HG02884 (cell line): ENCODE measurements around the gene SMAD5.
A peak's percentile ranks its signal among the peaks of the same experiment; 100 is the strongest.

ENCODE experiments used
- ATAC-seq: cut with Tn5 transposase; IDR thresholded peaks from one replicate; pipeline ENCODE4 v1.9.1; 2021; ENCODE audit warnings: mild to moderate bottlenecking, moderate library complexity; ENCODE audit not compliant: unreplicated experiment

SMAD5 gene

DNA sequence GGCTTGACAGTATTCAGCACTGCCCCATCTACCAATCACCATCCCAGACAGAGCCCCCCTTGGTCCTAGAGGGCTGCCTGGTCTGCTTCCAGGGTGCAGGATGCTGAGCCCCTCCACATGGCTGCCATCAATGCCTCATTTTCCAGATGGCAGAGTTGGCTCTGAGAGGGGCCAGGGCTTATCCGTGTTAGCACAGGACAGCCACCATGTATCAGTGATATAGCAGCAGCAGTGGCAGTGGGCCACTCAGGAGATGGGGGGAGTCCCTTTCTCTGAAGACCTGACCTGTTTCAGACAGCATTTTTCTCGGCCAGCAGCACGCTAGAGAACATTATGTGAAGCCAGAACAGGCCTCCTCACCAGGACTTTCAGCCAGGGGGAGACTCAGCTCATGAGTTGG, 61.9 kb downstream of the SMAD5 start:
- ATAC-seq = no peak

DNA sequence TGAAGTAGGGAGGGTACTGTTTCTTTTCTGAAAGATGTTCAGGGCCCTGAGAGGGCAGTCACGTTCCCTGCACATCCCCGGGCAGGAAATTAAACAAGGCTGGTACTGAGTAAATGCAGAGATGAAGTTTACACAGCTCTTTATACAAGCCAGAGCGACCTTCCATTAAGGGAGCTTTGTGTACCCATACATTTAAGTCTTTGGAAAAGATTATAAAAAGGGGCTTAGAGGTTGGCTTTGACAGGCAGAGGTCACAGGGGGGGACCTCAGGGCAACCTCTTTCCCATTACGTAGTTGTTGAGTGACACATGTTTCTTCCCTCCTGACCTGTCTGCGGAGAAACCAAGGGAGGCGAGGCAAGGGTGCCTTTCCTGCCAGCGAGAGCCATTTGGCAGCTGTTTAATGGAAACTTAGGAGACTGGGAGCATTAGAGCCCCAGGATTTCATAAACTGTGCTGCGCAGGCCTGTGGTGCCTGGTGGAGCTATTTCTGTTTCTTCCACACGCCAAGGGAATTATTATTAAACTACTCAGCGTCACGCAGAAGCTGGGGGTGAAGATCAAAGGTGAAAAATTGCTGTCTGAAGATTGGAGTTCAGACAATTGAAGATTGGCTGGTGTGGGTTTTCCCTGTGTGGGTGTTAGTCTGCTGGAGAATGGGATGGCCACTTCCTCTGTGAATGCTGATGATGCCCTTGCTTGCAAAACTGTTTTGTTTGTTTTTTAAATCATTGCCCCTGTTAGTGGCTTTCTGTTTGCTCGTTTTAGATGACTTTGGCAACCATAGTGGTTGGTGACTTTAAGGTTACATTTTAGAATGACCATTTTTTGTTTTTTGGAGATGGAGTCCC, 63.6 kb downstream of the SMAD5 start:
- no peak for ATAC-seq

DNA sequence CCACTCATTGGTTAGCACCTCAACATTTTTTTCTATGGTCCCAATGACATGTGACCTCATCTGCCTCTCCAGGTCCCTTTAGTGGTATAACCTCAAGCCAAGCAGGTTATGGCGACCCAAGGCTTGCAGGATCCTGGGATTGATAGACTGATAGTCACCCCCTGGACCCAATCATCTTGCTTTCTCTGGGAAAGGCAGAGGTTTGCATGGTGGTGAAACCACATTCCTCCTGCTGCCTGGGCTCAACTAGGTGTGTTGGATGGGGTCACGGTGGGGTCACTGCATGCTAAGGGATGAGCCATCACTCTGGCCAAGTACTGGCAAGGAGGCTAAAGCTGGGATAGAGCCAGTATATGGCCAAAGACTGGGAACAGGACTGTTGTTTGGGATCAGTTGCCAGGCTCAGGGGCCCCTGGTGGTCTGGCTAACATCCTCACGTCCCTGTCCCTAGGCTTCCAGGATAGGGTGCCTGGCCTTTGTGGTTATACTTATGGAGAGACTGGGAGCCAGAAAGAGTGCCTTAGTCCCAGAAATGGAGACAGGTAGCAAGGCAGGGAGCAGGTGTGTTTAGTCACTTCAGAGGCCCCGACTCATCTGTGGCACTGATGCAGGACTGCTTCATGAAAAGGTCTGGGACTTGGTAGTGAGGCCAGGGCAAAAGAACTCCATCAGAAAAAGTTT, 65.0 kb downstream of the SMAD5 start:
- no peak for ATAC-seq

DNA sequence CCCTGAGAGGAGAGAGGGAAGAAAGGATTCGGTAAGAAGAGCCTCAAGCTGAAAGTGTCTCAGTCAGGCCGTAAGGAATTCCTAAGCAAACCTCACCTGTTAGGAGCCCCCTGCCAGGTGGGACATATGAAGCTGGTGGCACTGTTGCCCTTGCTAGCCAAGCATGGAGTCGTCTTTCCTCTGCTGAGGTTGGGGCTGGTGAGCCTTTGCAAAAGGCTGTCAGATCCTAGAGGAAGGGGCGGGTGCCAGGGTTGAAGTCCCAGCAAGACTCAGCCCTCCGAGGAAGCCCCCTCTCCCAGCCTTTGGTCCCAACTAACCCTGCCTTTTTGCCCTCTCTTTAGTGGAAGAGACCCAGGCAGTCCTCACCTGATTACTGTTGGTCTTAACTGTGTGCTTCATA, 65.8 kb downstream of the SMAD5 start:
- no peak for ATAC-seq

DNA sequence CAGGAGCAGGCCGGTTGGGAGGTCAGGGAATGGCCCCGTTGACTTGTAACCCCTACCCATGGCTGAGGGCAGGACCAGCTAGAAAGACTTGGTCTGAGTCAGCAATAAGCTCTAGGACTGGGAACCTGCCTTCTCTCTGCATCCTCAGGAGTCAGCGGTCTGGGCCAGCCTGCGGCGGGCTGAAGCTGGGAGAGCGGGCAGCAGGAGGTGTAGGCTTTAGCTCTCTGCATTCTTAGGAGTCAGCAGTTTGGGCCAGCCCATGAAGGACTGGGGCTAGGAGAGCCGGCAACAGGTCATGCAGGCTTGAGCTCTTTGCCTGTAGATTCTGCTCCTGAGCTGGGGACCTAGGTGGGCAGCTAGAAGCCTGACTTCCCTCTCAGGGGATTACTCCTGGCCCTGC, 66.8 kb downstream of the SMAD5 start:
- no peak for ATAC-seq

DNA sequence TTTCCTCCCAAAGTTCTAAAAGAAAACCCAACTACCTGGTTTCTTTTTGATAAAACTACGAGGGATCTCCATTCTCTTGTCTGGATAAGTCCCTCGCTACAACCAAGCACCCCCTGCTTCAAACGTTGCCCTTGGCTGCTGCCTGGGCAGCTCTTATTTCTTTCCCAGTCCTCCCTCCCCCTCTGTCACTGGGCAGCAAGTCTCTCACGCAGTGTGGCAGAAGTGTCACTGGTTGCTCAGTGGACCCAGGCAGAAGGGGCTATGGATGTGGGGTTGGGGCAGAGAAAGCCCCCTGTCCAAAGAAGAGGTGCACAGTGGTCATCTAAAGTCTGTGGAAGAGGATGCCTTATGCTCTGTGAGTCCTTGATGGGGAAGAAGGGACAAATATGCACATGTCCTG, 67.5 kb downstream of the SMAD5 start:
- no peak for ATAC-seq

DNA sequence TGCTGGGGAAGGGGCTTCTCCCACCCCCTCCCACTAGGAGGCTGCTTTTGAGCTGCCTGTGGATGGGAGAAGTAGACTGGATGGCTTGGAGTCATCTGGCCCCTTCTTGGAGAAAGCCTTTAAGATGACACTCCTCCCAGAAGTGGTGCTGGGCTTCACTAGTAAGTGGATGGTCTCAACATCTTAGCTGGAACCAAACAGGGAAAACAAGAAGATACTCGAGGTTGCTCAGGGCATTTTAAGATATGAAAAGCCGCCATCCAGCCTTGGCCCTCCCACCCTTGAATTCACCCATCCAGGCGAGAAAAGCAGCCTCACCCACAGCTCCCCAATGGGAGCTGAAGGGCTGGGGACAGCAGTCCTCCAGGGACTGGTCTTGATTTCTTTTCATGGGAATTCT, 68.1 kb downstream of the SMAD5 start:
- ATAC-seq = no peak

DNA sequence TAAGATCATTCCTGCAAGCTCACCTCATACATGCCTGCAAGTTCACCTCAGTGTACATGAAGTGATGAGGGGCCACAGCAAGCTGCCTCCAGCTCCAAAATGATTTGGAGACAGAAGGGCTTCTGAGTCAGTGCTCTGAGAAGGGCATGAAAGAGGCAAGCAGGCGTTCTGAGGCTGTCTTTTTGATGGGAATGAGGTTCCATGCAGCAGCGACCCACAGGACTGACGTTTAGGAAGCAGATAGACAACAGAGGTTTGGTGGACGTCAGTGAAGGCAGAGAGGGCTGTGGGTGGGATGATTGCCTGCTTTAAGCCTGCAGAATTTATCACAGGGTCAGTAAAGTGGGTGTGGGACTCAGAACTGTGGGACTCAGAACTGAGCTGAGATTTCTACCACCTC, 69.2 kb downstream of the SMAD5 start:
- no peak for ATAC-seq

DNA sequence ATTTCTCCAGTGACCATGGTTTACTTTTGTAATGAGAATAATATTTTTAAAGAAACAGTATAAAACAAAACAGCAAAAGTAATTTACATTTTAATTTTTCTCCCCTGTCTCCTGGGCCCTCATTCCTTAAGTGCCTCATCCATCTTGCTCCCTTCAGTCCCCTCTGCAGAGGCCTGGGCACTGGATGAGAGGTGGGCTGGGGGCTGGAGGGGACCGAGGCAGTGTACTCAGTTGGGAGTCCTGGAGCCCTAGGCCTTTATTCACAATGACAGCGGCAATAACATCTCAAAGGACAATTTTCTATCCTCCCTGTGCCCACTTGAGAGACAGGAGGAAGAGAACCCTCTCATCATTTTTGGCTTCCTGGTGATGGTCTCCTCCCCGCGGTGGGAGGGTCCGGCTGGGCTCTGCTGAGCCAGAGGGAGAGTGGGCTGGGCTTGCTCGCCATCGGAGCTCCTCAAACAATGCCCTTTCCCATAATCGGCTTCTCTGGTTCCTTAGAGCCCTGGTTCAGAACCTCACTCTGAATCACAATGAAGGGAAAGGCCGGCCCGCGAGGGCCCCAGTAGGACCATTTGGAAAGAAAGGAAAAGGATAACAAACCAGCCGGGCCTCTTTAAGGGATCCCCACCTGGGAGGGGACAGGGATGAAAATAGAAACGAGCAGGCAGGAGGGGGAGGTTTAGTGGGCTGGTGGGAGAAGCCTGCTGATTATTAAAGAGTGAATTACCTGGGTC, 70.0 kb downstream of the SMAD5 start:
- ATAC-seq = no peak

DNA sequence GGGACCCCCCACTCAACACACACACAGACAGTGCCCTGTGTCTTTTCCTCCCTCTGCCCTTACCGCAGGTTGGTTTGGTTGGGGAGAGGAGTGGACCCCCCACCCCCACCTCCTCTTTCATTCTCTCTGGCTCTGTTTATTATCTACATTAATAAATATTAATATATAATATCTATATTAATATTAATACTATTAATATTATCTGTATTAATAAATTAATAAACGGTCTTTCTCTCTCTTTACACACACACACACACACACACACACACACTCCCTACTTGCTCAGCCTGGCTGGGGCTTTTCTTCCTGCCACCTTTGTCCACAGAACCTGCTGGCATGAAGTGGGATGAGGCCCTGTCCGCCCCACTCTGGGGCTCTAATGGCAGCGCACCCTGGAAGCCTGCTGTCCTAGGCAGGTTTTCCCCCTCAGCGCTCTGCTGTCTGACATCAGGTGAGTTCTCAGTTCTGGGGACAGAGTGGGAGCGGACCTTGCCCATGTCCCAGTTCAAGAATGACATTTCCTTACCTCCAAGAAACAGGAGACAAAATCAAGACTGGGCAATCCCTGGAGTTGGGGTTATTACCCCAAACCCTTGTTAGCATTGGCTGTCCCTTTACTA, 70.8 kb downstream of the SMAD5 start:
- no peak for ATAC-seq

DNA sequence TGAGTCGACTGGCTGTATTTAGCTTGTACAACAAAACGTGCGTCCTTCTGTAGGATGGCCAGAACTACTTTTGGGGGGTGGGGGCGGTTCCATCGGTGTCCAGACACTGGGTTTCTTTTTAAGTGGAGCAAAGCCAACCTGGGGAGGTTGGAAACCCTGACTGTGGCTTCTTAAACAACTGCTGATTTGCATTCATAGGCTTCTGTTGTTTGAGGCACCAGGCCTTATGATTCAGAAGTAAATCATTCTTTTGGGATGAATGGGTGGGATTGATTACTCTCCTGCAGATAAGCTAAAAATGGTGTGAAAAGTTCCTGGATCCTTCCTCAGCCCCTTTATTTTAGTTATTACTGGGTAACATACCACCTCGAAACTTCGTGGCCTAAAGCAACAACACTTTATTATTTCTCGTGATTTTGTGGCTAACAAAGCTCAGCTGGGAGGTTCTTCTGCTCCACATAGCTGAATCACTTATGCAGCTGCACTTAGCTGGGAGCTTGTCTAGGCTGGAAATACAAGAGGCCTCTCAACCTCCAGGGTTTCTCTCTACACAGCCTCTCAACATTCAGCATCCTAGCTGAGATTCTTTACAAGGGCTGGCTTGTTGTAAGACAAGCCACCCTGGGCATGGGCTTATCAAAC, 72.5 kb downstream of the SMAD5 start:
- no peak for ATAC-seq

DNA sequence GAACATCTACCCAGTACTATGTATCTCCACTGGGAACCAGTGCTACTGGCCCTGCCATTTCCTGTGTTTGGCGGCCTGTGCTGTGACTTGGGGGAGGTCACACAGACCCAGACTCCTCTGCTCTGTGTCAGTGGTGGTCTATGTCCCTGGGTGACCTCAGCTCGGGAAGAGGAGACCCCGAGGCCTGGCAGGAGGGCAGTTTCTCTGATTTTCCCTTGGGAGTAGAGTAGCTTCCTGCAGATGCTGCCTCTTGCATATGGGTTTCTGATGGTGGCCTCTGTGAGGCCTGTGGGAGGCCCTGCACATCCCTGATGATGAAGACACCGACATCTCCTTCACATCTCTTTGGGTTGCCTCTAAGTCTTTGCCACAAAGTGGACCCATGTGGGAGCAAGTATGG, 73.3 kb downstream of the SMAD5 start:
- no peak for ATAC-seq

DNA sequence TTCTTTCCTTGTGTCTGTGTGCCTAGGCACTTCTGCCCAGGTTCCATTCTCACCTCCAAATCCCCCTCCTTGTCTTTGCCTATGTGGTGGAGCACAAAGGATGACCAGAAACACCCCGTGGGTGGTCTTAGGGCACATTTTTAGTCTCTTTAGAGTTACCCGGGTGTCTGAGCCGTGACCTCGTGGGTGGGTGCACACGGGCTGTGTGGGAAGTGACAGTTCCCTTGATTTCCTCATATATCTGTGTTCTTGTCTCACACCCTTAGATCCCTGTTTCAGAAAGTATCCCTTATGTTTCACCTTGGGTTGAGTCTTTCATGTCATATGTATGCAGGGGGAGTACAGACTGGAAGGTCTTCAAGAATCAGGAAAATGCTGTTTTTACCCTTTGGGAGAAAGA, 73.7 kb downstream of the SMAD5 start:
- no peak for ATAC-seq

DNA sequence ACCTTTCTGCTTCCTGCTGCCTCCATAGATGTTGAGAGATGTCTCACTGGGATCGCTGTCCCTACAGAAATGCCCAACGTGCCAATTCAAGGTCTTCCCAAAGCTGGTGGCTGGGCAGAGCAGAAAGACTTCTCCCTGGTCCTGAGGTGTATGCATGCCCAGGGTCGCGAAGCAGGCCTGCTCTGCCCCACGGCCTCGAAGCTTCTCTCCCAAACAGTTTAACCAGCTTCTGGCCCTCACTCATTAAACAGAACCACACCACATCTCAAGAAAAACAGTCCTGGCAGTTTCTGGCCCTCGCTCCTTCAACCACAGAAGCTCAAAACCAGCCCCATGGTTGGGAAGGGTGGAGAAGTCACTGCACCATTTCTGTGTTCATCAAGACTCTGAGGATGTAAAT, 75.0 kb downstream of the SMAD5 start:
- no peak for ATAC-seq

DNA sequence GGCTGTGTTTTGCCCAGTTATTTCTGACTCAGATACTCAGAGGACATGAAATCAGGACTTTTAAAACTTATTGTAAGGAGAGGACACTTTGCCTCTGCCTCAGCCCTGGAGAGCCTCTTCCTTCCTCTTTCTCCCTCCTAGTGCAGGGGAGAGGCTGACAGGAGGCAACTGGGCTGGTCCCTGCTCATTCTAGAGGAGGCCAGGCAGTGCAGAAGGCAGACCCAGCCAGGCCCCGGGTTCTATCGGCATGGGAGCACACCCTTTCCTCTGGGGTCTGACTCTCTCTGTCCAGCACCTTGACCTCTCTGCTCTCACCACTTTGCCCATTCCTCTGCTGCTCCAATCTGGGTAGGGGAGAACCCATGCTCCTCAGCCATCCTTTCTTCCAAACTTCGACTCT, 76.3 kb downstream of the SMAD5 start:
- no peak for ATAC-seq

DNA sequence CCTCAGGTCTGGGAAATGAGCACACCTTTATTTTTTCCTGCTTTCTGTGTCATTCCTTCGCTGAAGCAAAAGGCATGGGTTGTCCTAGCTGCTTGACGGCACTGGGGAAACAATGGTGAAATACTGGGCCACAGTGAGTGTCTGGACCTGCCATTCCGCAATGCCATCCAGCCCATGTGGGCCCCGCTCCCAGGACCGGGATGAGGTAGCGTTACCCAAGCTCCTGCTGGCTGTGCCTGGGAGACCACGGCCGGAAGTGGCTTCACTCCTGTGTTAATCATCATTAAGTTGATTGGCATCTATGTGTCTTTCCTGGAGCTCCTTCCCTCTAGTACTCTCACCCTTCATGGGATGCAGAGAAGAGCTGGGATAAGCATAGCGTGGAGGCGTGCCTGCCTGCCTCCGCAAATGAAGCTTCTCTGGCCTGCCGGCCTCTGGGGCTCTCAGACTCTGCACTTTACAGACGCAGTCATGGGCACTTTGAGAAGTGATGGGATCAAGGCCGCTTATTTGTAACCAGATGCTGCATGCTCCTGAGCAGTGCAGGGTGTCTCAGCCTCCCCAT, 76.8 kb downstream of the SMAD5 start:
- no peak for ATAC-seq

DNA sequence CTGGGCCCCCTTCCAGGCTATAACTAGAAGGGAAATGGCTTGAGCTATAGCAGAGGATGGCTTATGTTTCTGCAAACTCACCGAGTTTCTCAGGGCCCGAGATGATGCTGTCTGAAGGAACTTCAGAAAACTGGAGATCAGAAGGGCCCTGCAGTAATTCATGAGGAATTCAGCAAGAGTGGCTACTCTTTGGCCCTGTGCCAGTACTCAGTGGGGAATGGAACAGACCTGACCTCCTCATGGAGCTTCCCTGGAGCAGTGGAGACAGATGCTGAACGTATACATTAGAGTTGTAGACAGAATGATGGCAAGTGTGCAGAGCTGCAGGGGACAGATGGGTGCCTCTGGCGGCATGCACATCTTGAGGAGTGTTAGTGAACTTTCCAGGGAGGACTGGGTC, 77.6 kb downstream of the SMAD5 start:
- no peak for ATAC-seq

DNA sequence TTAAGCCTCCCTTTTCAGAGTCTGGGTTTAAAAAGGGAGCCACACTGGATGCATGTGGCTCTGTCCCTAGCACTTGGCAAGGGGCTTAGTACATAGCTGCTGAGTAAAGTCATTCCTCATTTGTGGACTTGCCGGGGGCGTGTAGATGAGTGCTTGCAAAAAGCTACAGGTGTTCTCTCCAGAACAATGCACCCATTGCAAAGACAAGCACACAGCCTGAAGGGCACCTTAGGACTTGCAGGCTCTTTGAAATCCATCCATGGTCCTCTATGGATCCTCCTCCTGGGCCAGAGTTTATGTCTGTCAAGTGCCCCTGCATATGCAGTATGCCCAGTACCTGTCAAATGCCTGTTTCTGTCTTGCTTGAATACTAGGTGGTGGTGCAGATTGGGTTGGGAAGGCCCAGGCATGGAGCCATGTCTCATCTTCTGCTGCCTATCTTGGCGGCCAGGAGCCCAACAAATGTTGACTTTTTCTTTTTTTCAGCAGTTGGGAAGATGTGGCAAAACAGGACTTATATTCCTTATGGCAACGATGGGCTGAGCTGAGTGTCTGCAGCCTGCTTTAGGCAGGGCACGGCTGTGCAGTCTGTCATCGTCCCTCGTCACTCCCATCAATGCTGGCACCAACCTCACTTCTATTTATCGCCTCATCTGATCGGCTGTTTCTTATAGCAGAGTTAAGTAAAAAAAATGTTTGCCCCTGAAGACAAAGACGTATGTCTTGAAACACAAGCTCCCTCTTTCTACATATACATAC, 78.8 kb downstream of the SMAD5 start:
- ATAC-seq = no peak

DNA sequence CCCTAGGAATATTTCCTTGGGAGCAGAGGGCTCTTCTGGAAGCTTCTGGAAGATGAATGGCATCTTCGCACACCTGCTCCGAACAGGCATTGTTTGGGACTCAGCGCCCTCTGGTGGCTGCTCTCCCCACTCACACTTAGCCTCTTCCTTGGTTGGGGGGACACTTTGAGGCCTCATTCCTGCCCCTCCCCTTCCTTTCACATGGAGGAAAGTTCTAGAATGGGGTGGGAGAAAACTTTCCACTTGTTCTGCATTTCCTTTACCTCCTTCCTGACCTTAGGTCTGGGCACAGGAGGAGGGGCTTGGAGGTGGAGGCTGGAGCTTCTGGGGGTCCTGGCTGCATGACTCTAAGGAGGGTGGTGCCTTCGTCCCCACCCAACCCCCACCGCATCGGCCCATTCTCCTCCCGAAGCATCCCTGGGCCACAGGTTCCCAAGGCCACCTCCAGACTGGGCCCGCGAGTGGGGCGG, 79.6 kb downstream of the SMAD5 start:
- ATAC-seq = peak; percentile 78
